ENCODE measurements around the gene RNF150. TPM values are rescaled to one million over a fixed set of nuclear protein-coding genes. Genes with fewer than 3 reads are reported as not detected.
"Not testable (repeated sequence)": the region's sequence is repeated elsewhere in the genome, so short reads cannot be mapped to it uniquely, and the experiment has no call there.

Gene RNF150
- total RNA-seq, 4 donors from 2014 or later, result 10.2 to 34.5 (median 24.2) TPM

- H3K27me3 ChIP-seq, result no peaks in the 10 kb centered on the region
- no peak for DNase-seq
- TF ChIP-seq CTCF (IDR thresholded peaks at IDR 0.05) (no peak), POLR2A (IDR thresholded peaks at IDR 0.05) (no peak)
- no peaks in the 10 kb centered on the region for H3K36me3 ChIP-seq
- intact Hi-C loops (cut with DNase I), result no loop called here
- no peaks in the 10 kb centered on the region for H3K9me3 ChIP-seq
- H3K27ac ChIP-seq, result no peak overlapping the region
- H3K4me3 ChIP-seq (replicated peaks in 1 of 3), result no peak overlapping the region
- 57 to 70% methylated on average over 1 of the region's 1 CpG for WGBS, 2 donors
- no peaks in the 10 kb centered on the region for H3K4me1 ChIP-seq
These were observed 41.2 kb upstream of the RNF150 start for GRCh38 chr4:141174457-141174856.

- TF ChIP-seq POLR2A (IDR thresholded peaks at IDR 0.05) (no peak), CTCF (IDR thresholded peaks at IDR 0.05) (no peak)
- WGBS, 2 donors, result 78 to 87% methylated on average over 3 of the region's 3 CpGs
- H3K4me1 ChIP-seq, result no peaks in the 10 kb centered on the region
- no peak for DNase-seq
- H3K27me3 ChIP-seq, result no peaks in the 10 kb centered on the region
- no peaks in the 10 kb centered on the region for H3K36me3 ChIP-seq
- H3K9me3 ChIP-seq, result no peaks in the 10 kb centered on the region
- intact Hi-C loops (cut with DNase I), result no loop called here
- no peak overlapping the region for H3K27ac ChIP-seq
- H3K4me3 ChIP-seq (replicated peaks in 1 of 3), result no peak overlapping the region
These were observed 37.4 kb upstream of the RNF150 start for GRCh38 chr4:141170671-141171070.

GRCh38 chr4:141169391-141169790, 36.1 kb upstream of the RNF150 start:
- no peak overlapping the region for H3K27ac ChIP-seq
- H3K9me3 ChIP-seq, result no peaks in the 10 kb centered on the region
- TF ChIP-seq POLR2A (IDR thresholded peaks at IDR 0.05) (no peak), CTCF (IDR thresholded peaks at IDR 0.05) (no peak)
- DNase-seq, result no peak
- no peaks in the 10 kb centered on the region for H3K36me3 ChIP-seq
- intact Hi-C loops (cut with DNase I), result no loop called here
- H3K4me1 ChIP-seq, result no peaks in the 10 kb centered on the region
- no peak overlapping the region for H3K4me3 ChIP-seq (replicated peaks in 1 of 3)
- H3K27me3 ChIP-seq, result no peaks in the 10 kb centered on the region

- H3K27ac ChIP-seq; H3K9me3 ChIP-seq; H3K4me1 ChIP-seq; H3K4me3 ChIP-seq (replicated peaks in 1 of 3); DNase-seq; H3K36me3 ChIP-seq; intact Hi-C loops (cut with DNase I); H3K27me3 ChIP-seq: not testable (repeated sequence)
- WGBS, 2 donors, result 90 to 93% methylated on average over 5 of the region's 5 CpGs
These were observed 31.7 kb upstream of the RNF150 start for GRCh38 chr4:141165001-141165400.

- H3K4me1 ChIP-seq, result peaks cover 0 to 7% of the 10 kb centered on the region in 2 donors
- 76 to 81% methylated on average over 1 of the region's 1 CpG for WGBS, 2 donors
- no peak for DNase-seq
- no peak overlapping the region for H3K27ac ChIP-seq
- no peak overlapping the region for H3K4me3 ChIP-seq (replicated peaks in 1 of 3)
- H3K9me3 ChIP-seq, result no peaks in the 10 kb centered on the region
- H3K36me3 ChIP-seq, result no peaks in the 10 kb centered on the region
- intact Hi-C loops (cut with DNase I), result no loop called here
- no peaks in the 10 kb centered on the region for H3K27me3 ChIP-seq
- TF ChIP-seq CTCF (IDR thresholded peaks at IDR 0.05), result no peak
- TF ChIP-seq POLR2A (IDR thresholded peaks at IDR 0.05), result no peak
These were observed 25.8 kb upstream of the RNF150 start for GRCh38 chr4:141159027-141159426.

GRCh38 chr4:141158219-141158618, 24.9 kb upstream of the RNF150 start:
- Histone ChIP-seq H3K4me3 (replicated peaks in 1 of 3) (no peak overlapping the region), H3K36me3 (no peaks in the 10 kb centered on the region), H3K4me1 (peaks cover 0 to 7% of the 10 kb centered on the region in 2 donors), H3K27ac (no peak overlapping the region), H3K9me3 (no peaks in the 10 kb centered on the region), H3K27me3 (no peaks in the 10 kb centered on the region)
- TF ChIP-seq POLR2A (IDR thresholded peaks at IDR 0.05) (no peak), CTCF (IDR thresholded peaks at IDR 0.05) (peak in 4 of 6 experiments; percentile 28 to 81 (median 62))
- intact Hi-C loops (cut with DNase I), result no loop called here
- DNase-seq, result no peak

Data from thyroid gland (tissue), 4 donors.